NK-92 (cell line): ENCODE data around the gene MYO18A.
"Not testable (repeated sequence)": the region's sequence is repeated elsewhere in the genome, so short reads cannot be mapped to it uniquely, and the experiment has no call there.

Experiments used
- DNase-seq: peaks from one replicate; lab custom pipeline; 2025; ENCODE audit not compliant: unreplicated experiment; lab: John Stamatoyannopoulos, UW

The MYO18A gene

GRCh38 chr17:29180034-29180787, at the start of gene MYO18A:
TSS of gene MYO18A (minus strand) at chr17:29180398. CDS start at chr17:29166940, 13,458 bp downstream.
- DNase-seq = no peak

GRCh38 chr17:29225396-29225795, 45.2 kb upstream of the MYO18A start:
- no peak for DNase-seq

GRCh38 chr17:29221338-29221737, 41.1 kb upstream of the MYO18A start:
- DNase-seq = not testable (repeated sequence)

GRCh38 chr17:29219378-29220047, 39.3 kb upstream of the MYO18A start:
- DNase-seq = no peak

GRCh38 chr17:29216856-29217255, 36.7 kb upstream of the MYO18A start:
- no peak for DNase-seq

- no peak for DNase-seq
Measured at GRCh38 chr17:29216181-29216580, 36.0 kb upstream of the MYO18A start.

GRCh38 chr17:29215717-29216116, 35.5 kb upstream of the MYO18A start:
- DNase-seq = no peak

GRCh38 chr17:29215174-29215573, 35.0 kb upstream of the MYO18A start:
- no peak for DNase-seq

- DNase-seq = no peak
Measured at GRCh38 chr17:29214215-29215146, 34.3 kb upstream of the MYO18A start.

GRCh38 chr17:29212681-29213121, 32.5 kb upstream of the MYO18A start:
- DNase-seq = no peak

GRCh38 chr17:29212094-29212631, 32.0 kb upstream of the MYO18A start:
- no peak for DNase-seq

- DNase-seq = no peak
Measured at GRCh38 chr17:29210879-29211278, 30.7 kb upstream of the MYO18A start.

- DNase-seq = no peak
Measured at GRCh38 chr17:29209073-29209472, 28.9 kb upstream of the MYO18A start.

GRCh38 chr17:29207975-29208374, 27.8 kb upstream of the MYO18A start:
- DNase-seq = no peak

- DNase-seq = no peak
Measured at GRCh38 chr17:29205047-29205446, 24.8 kb upstream of the MYO18A start.

GRCh38 chr17:29204068-29204804, 24.0 kb upstream of the MYO18A start:
- DNase-seq = not testable (repeated sequence)

- no peak for DNase-seq
Measured at GRCh38 chr17:29197516-29198272, 17.5 kb upstream of the MYO18A start.

- DNase-seq = no peak
Measured at GRCh38 chr17:29196769-29197515, 16.7 kb upstream of the MYO18A start.
